Stimulated activated CD4-positive, alpha-beta T cell treated with anti-CD3 and anti-CD28 coated beads, Interleukin-12 subunit alpha, Interleukin-12 subunit beta, amount 100 ng/mL, for 48 hours (primary cell): ENCODE data around the gene SLC9A7.

Source experiments
- DNase-seq, 3 donors: peaks; one replicate each; pipeline ENCODE4 v3.0.0-alpha.2; 2020; ENCODE audit warnings: low read depth in 2 of 3, low spot score in 1 of 3

The SLC9A7 gene

DNA sequence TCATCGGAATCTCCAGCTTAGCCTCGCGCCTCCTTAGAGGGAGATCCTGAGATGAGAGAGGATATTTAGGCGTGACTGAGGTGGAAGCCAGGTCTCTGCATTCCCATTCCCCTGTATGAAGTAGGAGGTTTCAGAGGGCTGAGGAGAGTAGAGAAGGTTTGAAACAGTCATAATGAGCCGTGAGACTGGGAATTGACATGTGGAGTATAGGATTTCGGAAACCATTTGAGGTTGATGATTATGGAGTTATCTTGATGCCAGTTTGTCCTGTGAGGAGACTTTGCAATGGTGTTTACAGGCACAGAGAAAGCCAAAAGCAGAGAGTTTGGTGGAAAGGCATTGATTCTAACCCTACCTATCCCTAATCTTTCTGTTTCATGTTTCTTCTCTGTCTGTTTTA, 183.3 kb downstream of the SLC9A7 start:
- no peak for DNase-seq

DNA sequence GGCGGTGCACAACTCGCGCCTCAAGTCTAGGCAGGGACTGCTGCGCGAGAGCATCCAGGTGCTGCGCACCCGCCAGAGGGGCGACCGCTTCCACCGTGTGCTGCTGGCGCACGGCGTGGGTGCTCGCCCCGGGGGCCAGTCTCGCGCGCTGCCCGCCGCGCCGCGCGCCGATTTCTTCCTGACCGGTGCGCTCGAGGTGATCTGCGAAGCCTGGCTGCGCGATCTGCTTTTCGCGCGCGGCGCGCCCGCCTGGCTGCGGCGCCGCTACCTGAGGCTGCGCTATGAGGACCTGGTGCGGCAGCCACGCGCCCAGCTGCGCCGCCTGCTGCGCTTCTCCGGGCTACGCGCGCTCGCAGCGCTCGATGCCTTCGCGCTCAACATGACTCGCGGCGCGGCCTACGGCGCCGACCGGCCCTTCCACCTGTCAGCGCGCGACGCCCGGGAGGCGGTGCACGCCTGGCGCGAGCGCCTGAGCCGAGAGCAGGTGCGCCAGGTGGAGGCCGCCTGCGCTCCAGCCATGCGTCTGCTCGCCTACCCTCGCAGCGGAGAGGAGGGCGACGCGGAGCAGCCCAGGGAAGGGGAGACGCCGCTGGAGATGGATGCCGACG, 184.0 kb downstream of the SLC9A7 start:
- no peak for DNase-seq

DNA sequence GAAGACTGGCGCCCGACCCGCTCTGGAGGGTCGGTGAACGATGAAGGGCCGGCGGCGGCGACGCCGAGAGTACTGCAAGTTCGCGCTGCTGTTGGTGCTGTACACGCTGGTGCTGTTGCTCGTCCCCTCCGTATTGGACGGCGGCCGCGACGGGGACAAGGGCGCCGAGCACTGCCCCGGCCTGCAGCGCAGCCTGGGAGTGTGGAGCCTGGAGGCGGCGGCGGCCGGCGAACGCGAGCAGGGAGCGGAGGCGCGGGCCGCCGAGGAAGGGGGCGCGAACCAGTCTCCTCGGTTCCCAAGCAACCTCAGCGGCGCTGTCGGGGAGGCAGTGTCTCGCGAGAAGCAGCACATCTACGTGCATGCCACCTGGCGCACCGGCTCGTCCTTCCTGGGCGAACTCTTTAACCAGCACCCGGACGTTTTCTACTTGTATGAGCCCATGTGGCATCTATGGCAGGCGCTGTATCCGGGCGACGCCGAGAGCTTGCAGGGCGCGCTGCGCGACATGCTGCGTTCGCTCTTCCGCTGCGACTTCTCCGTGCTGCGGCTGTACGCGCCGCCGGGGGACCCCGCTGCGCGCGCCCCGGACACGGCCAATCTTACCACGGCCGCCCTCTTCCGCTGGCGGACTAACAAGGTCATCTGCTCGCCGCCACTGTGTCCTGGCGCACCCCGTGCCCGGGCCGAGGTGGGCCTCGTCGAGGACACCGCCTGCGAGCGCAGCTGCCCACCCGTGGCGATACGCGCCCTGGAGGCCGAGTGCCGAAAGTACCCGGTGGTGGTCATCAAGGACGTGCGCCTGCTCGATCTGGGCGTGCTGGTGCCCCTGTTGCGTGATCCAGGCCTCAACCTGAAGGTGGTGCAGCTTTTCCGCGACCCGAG, 184.8 kb downstream of the SLC9A7 start:
- DNase-seq, result no peak

DNA sequence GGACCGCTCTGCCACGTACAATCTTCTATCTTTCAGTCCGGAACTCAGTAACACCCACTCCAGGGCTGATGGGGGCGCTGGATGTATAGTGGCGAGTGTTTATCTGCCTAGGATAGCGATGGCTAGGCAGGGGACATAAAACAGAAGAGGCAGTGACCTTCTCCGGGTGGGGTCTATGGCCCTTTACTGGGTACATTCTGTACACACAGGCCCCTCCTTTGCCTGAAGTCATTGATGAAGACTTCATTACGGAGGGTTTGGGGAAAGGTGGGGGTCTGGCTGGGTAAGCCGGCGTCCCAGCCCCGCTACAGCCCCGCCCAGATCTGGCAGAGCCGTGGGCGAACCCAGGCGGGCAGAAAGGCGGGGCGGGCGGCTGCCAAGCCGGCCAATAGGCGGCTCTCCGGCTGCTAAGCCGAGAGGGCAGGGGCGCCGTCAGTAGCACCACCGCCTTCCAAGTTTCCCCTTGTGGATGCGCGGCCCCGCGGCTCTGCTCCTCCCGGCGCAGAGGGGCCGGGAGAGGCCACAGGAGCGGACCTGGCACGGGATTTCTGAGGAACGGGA, 185.5 kb downstream of the SLC9A7 start, which contains the start of gene CHST7:
Gene CHST7 (plus strand): TSS at position 435 of the 561 bp plus-strand sequence. CDS start 167 bp downstream, outside the sequence.
- no peak for DNase-seq

DNA sequence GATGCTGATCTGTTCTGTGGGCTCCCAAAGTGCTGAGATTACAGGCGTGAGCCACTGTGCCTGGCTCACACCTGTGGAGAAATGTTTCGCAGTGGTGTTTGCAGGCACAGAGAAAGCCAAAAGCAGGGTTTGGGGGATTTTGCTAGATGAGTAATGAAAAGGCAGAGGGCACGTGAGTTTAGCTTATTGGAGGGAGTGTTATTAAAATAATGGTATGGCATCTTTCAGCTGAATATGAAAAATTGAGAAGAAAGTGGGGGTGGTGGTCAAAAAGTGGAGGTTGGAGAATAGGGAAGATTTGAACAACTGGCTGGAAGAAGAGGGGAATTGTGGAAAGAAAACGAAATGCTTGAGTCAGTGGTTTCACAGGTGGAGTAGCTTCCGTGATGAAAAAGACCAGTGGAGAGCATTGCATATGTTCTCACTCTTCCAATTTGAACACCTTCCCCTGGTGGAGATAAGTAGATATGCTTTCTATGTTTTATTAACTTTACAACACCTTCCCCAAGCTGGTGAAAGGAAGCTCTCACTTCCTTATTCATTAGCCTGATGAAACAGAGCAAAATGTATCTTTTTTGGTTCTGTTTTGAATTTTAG, 186.5 kb downstream of the SLC9A7 start:
- DNase-seq, result no peak

DNA sequence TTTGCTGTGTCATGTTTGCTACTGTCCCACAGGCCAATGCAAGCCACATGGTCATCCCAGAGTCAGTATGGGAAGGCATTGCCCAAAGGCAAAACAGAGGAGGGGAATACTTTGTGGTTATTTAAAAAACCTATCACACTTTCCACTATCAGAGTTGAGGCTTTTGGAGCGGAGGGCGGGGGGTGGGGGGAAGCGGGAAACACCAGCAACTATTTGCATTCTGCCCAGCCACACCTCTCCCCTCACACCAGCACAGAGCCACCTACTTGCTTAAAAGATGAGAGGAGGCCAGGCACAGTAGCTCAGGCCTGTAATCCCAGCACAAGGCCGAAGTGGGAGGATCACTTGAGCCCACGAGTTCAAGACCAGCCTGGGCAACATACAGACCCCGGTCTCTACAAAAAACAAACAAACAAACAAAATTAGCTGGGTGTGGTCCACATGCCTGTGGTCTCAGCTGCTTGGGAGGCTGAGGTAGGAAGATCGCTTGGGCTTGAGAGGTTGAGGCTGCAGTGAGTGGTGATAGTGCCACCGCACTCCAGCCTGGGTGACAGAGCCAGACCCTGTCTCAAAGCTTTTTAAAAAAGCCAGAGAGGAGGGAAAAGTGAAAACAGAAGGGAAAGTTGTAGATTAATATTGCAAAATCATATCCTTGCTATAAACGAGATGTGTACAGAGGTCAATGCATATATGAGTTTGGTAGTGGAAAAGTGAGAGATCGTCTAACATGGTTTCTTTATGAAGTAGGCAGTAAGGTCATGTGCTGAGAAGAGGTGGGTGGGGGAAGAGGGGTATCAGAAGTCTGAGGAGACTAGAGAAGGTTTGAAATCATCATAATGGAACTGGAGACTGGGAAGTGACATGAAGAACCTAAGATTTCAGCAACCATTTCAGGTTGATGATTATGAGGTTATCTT, 187.2 kb downstream of the SLC9A7 start:
- no peak for DNase-seq

DNA sequence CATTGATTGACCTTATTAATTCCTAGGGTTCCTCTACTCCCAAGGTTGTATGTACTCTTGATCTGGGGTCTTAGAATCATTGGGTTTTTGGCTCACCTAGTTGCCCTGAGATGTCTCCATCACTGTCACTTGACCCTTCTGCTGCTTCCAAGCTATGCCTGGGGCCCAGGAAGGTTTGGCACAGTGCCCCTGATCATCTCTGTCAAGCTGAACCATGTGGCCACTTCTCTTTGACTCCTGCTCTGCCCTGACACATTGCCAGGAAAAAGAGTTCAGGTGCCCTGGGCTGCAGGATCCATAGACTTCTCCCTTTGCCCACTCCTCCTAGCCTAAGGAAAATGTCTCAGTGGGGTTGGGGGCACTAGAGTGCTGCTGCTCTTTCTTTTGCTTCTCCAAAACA, 189.3 kb downstream of the SLC9A7 start:
- DNase-seq, result no peak

DNA sequence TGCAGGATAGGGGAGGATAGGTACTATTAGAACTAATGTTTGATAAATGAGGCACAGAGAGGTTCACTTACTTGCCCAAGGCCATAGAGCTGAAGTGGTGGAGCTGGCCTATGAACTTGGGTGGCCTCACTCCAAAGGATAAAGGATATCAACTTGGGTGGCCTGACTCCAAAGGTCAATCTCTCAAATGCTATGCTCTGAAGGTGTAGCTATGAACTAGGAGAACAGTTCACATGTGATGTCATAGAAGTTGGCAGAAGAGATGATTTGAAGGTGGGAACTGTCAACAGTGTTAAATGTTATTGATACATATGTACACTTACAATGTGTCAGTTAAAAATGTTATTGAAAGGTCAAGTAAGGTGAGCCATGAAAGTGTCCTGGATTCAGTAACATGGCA, 191.5 kb downstream of the SLC9A7 start:
- DNase-seq, result no peak

DNA sequence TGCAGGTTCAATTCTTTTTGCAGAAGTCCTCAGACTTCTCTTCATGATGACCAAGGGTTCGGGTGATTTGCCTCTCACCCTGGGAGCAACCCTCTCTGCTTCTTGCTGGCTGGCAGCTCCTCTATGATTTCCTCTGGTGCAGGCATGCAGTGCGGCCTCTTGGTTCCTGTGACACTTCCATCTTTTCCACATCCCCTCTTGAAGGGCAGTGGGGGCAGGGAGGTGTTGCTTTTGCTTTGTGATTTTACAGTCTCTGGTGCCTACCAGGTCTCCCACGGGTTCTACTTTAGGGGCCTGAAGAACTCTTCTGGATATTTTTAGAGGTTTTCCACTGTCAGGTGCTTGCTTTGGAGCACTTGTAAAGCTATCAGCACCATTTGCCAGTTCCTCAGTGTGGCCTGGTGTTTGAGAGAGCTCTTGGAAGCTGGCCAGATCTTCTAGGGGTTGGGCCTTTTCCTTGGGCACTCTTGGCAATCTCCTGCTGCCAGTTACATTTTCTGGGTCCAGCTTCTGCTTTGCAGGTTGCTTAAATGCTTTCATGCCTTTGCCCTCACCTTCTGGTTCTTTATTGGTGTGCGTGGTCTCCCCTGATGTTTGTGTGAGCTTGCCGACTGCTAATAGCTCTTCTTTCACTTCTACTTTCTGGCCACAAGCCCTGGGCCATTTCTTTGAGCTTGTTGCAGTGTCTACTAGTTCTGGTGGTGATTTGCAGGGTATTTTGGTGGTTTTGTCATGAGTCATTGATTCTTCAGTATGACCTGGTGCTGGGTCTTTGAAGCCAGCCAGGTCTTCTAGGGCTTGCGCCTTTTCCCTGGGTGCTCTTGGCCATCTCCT, 196.9 kb downstream of the SLC9A7 start:
- no peak for DNase-seq

DNA sequence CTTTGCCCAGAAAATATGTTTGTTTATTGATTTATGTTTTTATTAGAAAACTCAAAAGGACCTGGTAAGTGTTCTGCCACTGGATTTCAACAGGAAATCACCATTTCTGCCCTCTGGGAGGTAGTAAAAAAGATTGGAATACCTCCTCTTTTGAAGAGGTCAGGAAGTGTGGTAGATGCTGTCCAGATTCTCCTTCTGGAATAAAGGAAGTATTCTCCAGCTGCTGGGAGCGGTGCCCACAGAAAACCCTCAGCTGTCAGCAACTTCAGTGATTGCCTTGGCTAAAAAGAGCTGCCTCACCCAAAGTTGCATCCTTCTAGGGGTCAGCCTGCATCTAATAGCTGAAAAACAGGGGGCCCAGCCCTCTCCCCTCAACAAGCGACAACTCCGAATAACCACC, 199.9 kb downstream of the SLC9A7 start:
- DNase-seq, result no peak

DNA sequence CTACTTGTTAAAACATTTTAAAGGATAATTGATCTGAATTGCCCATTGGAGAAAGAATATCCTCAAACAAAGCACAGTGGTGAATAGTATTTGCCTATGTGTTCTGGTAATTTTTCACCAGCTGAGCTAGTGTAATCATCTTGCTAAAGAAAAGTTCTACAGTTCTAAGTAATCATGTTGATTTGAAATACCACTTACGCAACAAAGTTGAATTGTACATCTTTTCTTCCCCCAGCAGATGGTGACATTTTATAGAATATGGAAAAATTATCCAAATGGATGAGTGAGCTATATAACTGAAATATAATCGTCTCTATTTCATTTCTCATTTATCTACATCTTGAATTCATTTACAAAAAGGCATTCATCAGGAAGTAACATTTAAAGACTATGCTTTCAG, 204.0 kb downstream of the SLC9A7 start:
- no peak for DNase-seq

DNA sequence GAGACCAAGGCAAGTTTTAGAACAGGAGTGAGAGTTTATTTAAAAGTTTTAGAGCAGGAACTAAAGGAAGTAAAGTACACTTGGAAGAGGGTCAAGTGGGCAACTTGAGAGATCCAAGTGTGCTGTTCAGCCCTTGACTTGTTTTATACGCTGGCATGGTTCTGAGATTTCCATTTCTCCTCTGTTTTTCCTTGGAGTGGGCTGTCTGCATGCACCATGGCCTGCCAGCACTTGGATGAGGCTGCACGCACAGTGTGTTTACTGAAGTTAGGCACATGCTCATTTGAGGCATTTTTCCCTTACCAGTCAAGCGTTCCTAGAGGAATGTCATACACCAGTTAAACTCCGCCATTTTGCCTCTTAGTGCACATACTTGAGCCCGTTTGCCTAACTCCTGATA, 205.0 kb downstream of the SLC9A7 start:
- no peak for DNase-seq

DNA sequence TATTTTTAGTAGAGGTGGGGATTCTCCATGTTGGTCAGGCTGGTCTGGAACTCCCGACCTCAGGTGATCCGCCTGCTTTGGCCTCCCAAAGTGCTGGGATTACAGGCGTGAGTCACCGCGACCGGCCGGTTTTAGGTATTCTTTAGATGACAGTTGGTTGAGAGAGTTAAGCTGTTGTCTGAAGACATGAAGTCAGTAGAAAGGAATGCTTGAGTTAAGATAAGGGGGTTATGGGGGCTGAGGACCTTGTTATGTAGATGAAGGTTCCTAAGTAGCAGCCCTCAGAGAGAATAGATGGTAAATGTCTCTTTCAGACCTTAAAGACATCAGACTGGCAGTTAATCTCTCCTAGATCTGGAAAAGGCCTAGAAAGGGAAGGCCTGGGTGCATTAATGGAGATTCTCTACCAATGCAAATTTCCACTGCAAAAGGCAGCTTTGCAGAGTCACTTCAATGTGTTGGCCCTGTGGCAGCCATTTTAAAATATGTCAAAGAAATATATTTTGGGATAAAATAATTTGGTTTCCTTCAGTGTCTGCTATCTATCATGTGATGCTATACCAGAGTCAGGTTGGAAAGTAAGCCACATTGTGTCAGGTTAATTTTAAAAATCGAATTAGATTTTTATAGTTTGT, 207.3 kb downstream of the SLC9A7 start:
- no peak for DNase-seq

DNA sequence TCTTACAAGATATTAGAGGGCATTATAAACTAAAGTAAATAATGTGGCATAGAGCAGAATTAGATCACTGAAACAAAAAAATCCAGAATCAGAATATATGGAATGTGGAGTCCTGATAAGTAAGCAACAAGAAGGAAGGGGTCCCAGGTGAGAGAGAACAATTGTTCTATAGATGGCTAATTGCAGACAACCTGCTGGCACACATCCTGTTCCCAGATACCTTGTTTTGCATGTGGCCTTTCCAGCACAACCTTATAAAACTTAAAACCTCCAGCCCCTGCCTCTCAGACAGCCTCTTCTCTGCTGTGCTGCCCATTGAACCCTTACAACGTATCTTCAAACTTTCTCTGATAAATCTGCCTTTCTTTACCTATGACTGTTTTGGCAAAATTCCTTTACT, 209.0 kb downstream of the SLC9A7 start:
- no peak for DNase-seq
